Caco-2 (cell line): ENCODE data around the gene ABCA4. TPM values are rescaled to one million over a fixed set of nuclear protein-coding genes. Genes with fewer than 3 reads are reported as not detected.

ENCODE experiments used
- BruUV-seq: library from RNA; stranded (reverse); fragments of 400-500 nt; replicated peaks from 2 replicates; lab custom pipeline; 2021; lab: Mats Ljungman, UMichigan
- CTCF ChIA-PET: fragments of 300-600 bp; sonication (Branson Sonifier 250); formaldehyde crosslinking; loops from one replicate; lab custom pipeline; 2022; ENCODE audit warnings: antibody characterized with exemption; lab: Charles Lee
- POLR2A ChIA-PET: fragments of 300-600 bp; sonication (Branson Sonifier 250); formaldehyde crosslinking; loops from one replicate; lab custom pipeline; 2022; ENCODE audit warnings: antibody characterized with exemption; lab: Charles Lee
- DNase-seq, 2 experiments: peaks; one replicate each; pipeline versions ENCODE4 v3.0.0 to v3.0.0-alpha.2; 2020 to 2022
- H3K27me3 ChIP-seq: replicated peaks from 2 replicates; pipeline ENCODE4 v1.6.0; 2011; ENCODE audit warnings: low read length; ENCODE audit not compliant: control insufficient read depth, insufficient read depth
- H3K36me3 ChIP-seq: 2 replicates; pipeline ENCODE4 v1.5.1; 2011; ENCODE audit warnings: low read length; ENCODE audit not compliant: control insufficient read depth, insufficient read depth
- H3K4me1 ChIP-seq: fragments of 250-450 bp; sonication (Bioruptor Pico); 2 replicates; pipeline ENCODE4 v1.5.1; 2020; ENCODE audit warnings: mild to moderate bottlenecking
- H3K4me3 ChIP-seq: 2 replicates; pipeline ENCODE4 v1.5.1; 2011; ENCODE audit warnings: low read depth, mild to moderate bottlenecking, control low read depth, low read length
- H3K9me3 ChIP-seq: fragments of 250-450 bp; sonication (Bioruptor Pico); 2 replicates; pipeline ENCODE4 v1.5.1; 2020; ENCODE audit warnings: mild to moderate bottlenecking, moderate library complexity
- H3K27ac Mint-ChIP-seq: one replicate; pipeline ENCODE4 v1.8.0; 2022; ENCODE audit warnings: mixed read lengths; ENCODE audit not compliant: unreplicated experiment
- H3K27me3 Mint-ChIP-seq: one replicate; pipeline ENCODE4 v1.8.0; 2022; ENCODE audit warnings: mixed read lengths; ENCODE audit not compliant: insufficient read depth, unreplicated experiment
- H3K36me3 Mint-ChIP-seq: one replicate; pipeline ENCODE4 v1.8.0; 2022; ENCODE audit warnings: mild to moderate bottlenecking, mixed read lengths; ENCODE audit not compliant: insufficient read depth, unreplicated experiment
- H3K4me1 Mint-ChIP-seq: one replicate; pipeline ENCODE4 v1.8.0; 2022; ENCODE audit warnings: low read depth, mixed read lengths; ENCODE audit not compliant: unreplicated experiment
- H3K4me3 Mint-ChIP-seq: one replicate; pipeline ENCODE4 v1.8.0; 2022; ENCODE audit warnings: mild to moderate bottlenecking, moderate library complexity, mixed read lengths; ENCODE audit not compliant: unreplicated experiment
- H3K9me3 Mint-ChIP-seq: one replicate; pipeline ENCODE4 v1.8.0; 2022; ENCODE audit warnings: mixed read lengths; ENCODE audit not compliant: unreplicated experiment
- CTCF ChIP-seq, 2 experiments: fragments of 200-600 bp in 1 of 2; IDR thresholded peaks; 1 replicate in 1 of 2; 2 replicates in 1 of 2; pipeline versions ENCODE4 v1.5.1 to v1.8.0; 2011 to 2022; ENCODE audit warnings: antibody characterized with exemption in 1 of 2, control low read depth in 1 of 2, inconsistent platforms in 1 of 2, low read depth in 1 of 2, low read length in 1 of 2, mild to moderate bottlenecking in 1 of 2, moderate library complexity in 1 of 2; ENCODE audit not compliant: insufficient read depth in 1 of 2, severe bottlenecking in 1 of 2, unreplicated experiment in 1 of 2
- intact Hi-C: fragments of 100-400 bp; cut with micrococcal nuclease; formaldehyde crosslinking; loops from one replicate; pipeline ENCODE4 v1.10.0; 2022; ENCODE audit not compliant: unreplicated experiment
- total RNA-seq: library from RNA; stranded (reverse); gene quantifications from 2 replicates; pipeline ENCODE4 v1.2.3, GENCODE V29; 2022

ABCA4 gene
- total RNA-seq, 1 experiment from 2014 or later = 1.8 TPM

GRCh38 chr1:94109478-94109877, 11.5 kb downstream of the ABCA4 start:
- DNase-seq = no peak
- no peak overlapping the region for H3K4me3 ChIP-seq
- Mint-ChIP-seq H3K4me1 (peaks cover 25% of the 10 kb centered on the region), H3K4me3 (no peak overlapping the region), H3K27ac (no peak overlapping the region), H3K36me3 (no peaks in the 10 kb centered on the region), H3K27me3 (no peaks in the 10 kb centered on the region), H3K9me3 (no peaks in the 10 kb centered on the region)
- H3K27me3 ChIP-seq = no peaks in the 10 kb centered on the region
- no peak for TF ChIP-seq CTCF (IDR thresholded peaks at IDR 0.05; ENCODE audit: insufficient read depth in 1 of 2, low read depth in 1 of 2, low read length in 1 of 2, severe bottlenecking in 1 of 2, unreplicated experiment in 1 of 2)
- intact Hi-C loops = no loop called here
- CTCF ChIA-PET = no interaction called here
- peaks cover 28% of the 10 kb centered on the region for H3K4me1 ChIP-seq
- BruUV-seq = no TSS peak
- no peaks in the 10 kb centered on the region for H3K9me3 ChIP-seq
- no peaks in the 10 kb centered on the region for H3K36me3 ChIP-seq
- POLR2A ChIA-PET = no interaction called here

GRCh38 chr1:94107141-94107540, 13.8 kb downstream of the ABCA4 start:
- CTCF ChIA-PET = no interaction called here
- peaks cover 33% of the 10 kb centered on the region for H3K4me1 ChIP-seq
- no TSS peak for BruUV-seq
- H3K9me3 ChIP-seq = no peaks in the 10 kb centered on the region
- Mint-ChIP-seq H3K9me3 (no peaks in the 10 kb centered on the region), H3K4me3 (no peak overlapping the region), H3K36me3 (no peaks in the 10 kb centered on the region), H3K27me3 (no peaks in the 10 kb centered on the region), H3K4me1 (peaks cover 27% of the 10 kb centered on the region), H3K27ac (peak overlapping the region; percentile 91)
- no peak for DNase-seq
- intact Hi-C loops = no loop called here
- no peak overlapping the region for H3K4me3 ChIP-seq
- no peak for TF ChIP-seq CTCF (IDR thresholded peaks at IDR 0.05; ENCODE audit: insufficient read depth in 1 of 2, low read depth in 1 of 2, low read length in 1 of 2, severe bottlenecking in 1 of 2, unreplicated experiment in 1 of 2)
- no peaks in the 10 kb centered on the region for H3K36me3 ChIP-seq
- POLR2A ChIA-PET = no interaction called here
- no peaks in the 10 kb centered on the region for H3K27me3 ChIP-seq

GRCh38 chr1:94106716-94107115, 14.2 kb downstream of the ABCA4 start:
- Mint-ChIP-seq H3K27me3 (no peaks in the 10 kb centered on the region), H3K9me3 (no peaks in the 10 kb centered on the region), H3K4me3 (no peak overlapping the region), H3K27ac (peak overlapping the region; percentile 91), H3K36me3 (no peaks in the 10 kb centered on the region), H3K4me1 (peaks cover 29% of the 10 kb centered on the region)
- no peak for DNase-seq
- Histone ChIP-seq H3K27me3 (no peaks in the 10 kb centered on the region), H3K4me3 (no peak overlapping the region), H3K36me3 (no peaks in the 10 kb centered on the region), H3K4me1 (peaks cover 37% of the 10 kb centered on the region), H3K9me3 (no peaks in the 10 kb centered on the region)
- CTCF ChIA-PET = no interaction called here
- POLR2A ChIA-PET = no interaction called here
- intact Hi-C loops = no loop called here
- BruUV-seq = no TSS peak
- no peak for TF ChIP-seq CTCF (IDR thresholded peaks at IDR 0.05; ENCODE audit: insufficient read depth in 1 of 2, low read depth in 1 of 2, low read length in 1 of 2, severe bottlenecking in 1 of 2, unreplicated experiment in 1 of 2)
